GM20431 (cell line): Measurements from ENCODE around the gene EFHC1.

ENCODE experiments used
- in situ Hi-C: fragments of 300-500 bp; cut with MseI, MboI; formaldehyde crosslinking; loops from one replicate; pipeline ENCODE4 v1.15.0; 2020; ENCODE audit warnings: low sequenced_read_pairs; ENCODE audit not compliant: unreplicated experiment

Gene EFHC1

GRCh38 chr6:52568320-52568719 is 148.2 kb downstream of the EFHC1 start:
- in situ Hi-C loops = no loop called here

GRCh38 chr6:52570291-52570700 is 150.2 kb downstream of the EFHC1 start:
- in situ Hi-C loops = no loop called here

GRCh38 chr6:52571099-52571755 is 151.1 kb downstream of the EFHC1 start:
- in situ Hi-C loops = no loop called here

DNA sequence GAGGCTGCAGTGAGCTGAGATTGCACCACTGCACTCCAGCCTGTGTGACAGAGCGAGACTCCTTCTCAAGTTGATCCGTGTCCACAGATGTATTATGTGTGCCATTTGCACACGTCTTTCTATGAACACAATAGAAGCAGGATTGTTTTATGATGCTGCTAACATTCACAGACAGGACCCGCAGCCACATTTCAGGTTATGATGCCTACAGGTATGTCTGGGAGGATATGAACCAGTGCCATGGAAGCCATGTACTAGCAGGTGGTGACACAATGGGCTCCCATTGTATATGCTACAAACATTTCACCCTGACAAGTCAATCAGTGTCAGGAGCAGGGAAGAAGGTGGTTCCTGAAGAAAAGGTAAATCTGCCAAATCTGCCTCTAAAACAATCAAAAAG is 152.4 kb downstream of the EFHC1 start:
- in situ Hi-C loops = no loop called here

DNA sequence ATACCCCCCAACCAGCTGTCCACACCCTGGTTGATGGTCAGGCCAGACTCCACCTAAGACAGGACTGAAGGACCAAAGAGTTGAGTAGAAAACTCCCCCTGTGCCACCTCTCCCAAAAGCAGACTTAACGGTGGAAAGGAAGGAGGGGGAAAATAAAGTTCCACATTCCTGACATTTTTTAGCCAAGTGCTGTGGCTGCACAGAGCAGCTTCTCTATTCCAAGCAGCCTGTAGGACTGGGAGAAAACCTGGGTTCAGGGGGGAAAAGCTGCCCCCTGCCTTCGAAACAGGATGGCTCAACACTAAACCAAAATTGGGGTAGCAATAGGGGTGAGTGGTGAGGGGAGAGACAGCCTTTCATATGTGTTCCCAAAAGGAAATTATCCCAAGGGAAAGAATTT is 153.2 kb downstream of the EFHC1 start:
- in situ Hi-C loops = no loop called here
